Aortic smooth muscle cell (primary cell): Measurements from ENCODE around the gene RNF31. TPM values are rescaled to one million over a fixed set of nuclear protein-coding genes. Genes with fewer than 3 reads are reported as not detected.

Source experiments
- total RNA-seq: library from RNA; depleted of rRNA; stranded (reverse); fragments of >200 nt; gene quantifications from 2 replicates; pipeline ENCODE4 v1.2.3, GENCODE V29; 2014

The RNF31 gene
- 31.8 and 33.7 TPM in 2 replicates for total RNA-seq

GRCh38 chr14:24146978-24147760 lies at the start of gene RNF31:
Gene RNF31 (plus strand): TSS chr14:24147498. CDS start chr14:24147699, 201 bp downstream.

GRCh38 chr14:24114532-24115421 lies 32.5 kb upstream of the RNF31 start, which contains the start of the genes DCAF11 and NRL:
Gene DCAF11 (plus strand): TSS chr14:24114777. CDS start chr14:24115595, 818 bp downstream.
Gene NRL (minus strand): TSS chr14:24114949. CDS start chr14:24082848, 32,101 bp downstream.

GRCh38 chr14:24130380-24130716 lies 16.9 kb upstream of the RNF31 start, which contains the start of gene FITM1:
Gene FITM1 (plus strand): TSS chr14:24130659. CDS start chr14:24131564, 905 bp downstream.

GRCh38 chr14:24135834-24136683 lies 11.2 kb upstream of the RNF31 start, which contains the start of gene PSME1:
Gene PSME1 (plus strand): TSS chr14:24136194. CDS start chr14:24136263, 69 bp downstream.

GRCh38 chr14:24141097-24141880 lies 6.0 kb upstream of the RNF31 start, which contains the start of gene EMC9:
Gene EMC9 (minus strand): TSS chr14:24141591. CDS start chr14:24141304, 287 bp downstream.

GRCh38 chr14:24146453-24146977 lies 783 bp upstream of the RNF31 start, which contains the start of gene PSME2:
Gene PSME2 (minus strand): TSS chr14:24146610. CDS start chr14:24146581, 29 bp downstream.

GRCh38 chr14:24160850-24161804 lies 13.8 kb downstream of the RNF31 start, which contains the start of gene IRF9:
Gene IRF9 (plus strand): TSS chr14:24161265. CDS start chr14:24162145, 880 bp downstream.

GRCh38 chr14:24171422-24172260 lies 24.3 kb downstream of the RNF31 start, which contains the start of gene REC8:
Gene REC8 (plus strand): TSS chr14:24172080. CDS start chr14:24172553, 473 bp downstream.

GRCh38 chr14:24188251-24189058 lies 41.2 kb downstream of the RNF31 start, which contains the start of gene IPO4:
Gene IPO4 (minus strand): TSS chr14:24188816. CDS start chr14:24188787, 29 bp downstream.

GRCh38 chr14:24195186-24196070 lies 48.1 kb downstream of the RNF31 start, which contains the start of gene TM9SF1:
Gene TM9SF1 (minus strand): TSS chr14:24195441. CDS start chr14:24195019, 422 bp downstream.

Other genes with a start within 250 kb of the RNF31 start
- gene DHRS4, start 193.7 kb upstream of the RNF31 start, total RNA-seq, result 37.0 and 52.1 TPM in 2 replicates
- 9.2 and 18.4 TPM in 2 replicates for gene DHRS4L2, start 158.6 kb upstream of the RNF31 start, total RNA-seq
- under 0.01 TPM in 1 of 2 replicates, not detected in the other for gene CARMIL3, start 95.5 kb upstream of the RNF31 start, total RNA-seq
- not detected in 2 replicates for gene CPNE6, start 75.9 kb upstream of the RNF31 start, total RNA-seq
- 8.6 and 10.2 TPM in 2 replicates for gene PCK2, start 53.2 kb upstream of the RNF31 start, total RNA-seq
- gene DCAF11, start 32.7 kb upstream of the RNF31 start, total RNA-seq, result 63.2 and 68.4 TPM in 2 replicates
- gene NRL, start 32.5 kb upstream of the RNF31 start, total RNA-seq, result 0.75 and 0.79 TPM in 2 replicates
- 0.13 and 0.19 TPM in 2 replicates for gene FITM1, start 16.8 kb upstream of the RNF31 start, total RNA-seq
- gene PSME1, start 11.3 kb upstream of the RNF31 start, total RNA-seq, result 97.5 and 122 TPM in 2 replicates
- 19.2 and 29.5 TPM in 2 replicates for gene EMC9, start 5.9 kb upstream of the RNF31 start, total RNA-seq
- gene PSME2, start 888 bp upstream of the RNF31 start, total RNA-seq, result 114 and 116 TPM in 2 replicates
- gene IRF9, start 13.8 kb downstream of the RNF31 start, total RNA-seq, result 102 and 108 TPM in 2 replicates
- gene REC8, start 24.6 kb downstream of the RNF31 start, total RNA-seq, result 0.66 and 1.4 TPM in 2 replicates
- gene IPO4, start 41.3 kb downstream of the RNF31 start, total RNA-seq, result 32.3 and 46.9 TPM in 2 replicates
- gene TM9SF1, start 47.9 kb downstream of the RNF31 start, total RNA-seq, result 52.8 and 58.4 TPM in 2 replicates
- gene TSSK4, start 58.2 kb downstream of the RNF31 start, total RNA-seq, result 0.19 TPM in 1 of 2 replicates, not detected in the other
- gene CHMP4A, start 66.0 kb downstream of the RNF31 start, total RNA-seq, result 25.6 and 31.3 TPM in 2 replicates
- gene MDP1, start 68.6 kb downstream of the RNF31 start, total RNA-seq, result 17.4 and 21.1 TPM in 2 replicates
- 300 and 324 TPM in 2 replicates for gene NEDD8, start 84.9 kb downstream of the RNF31 start, total RNA-seq
- 93.1 and 102 TPM in 2 replicates for gene GMPR2, start 85.4 kb downstream of the RNF31 start, total RNA-seq
- 51.5 and 55.1 TPM in 2 replicates for gene TINF2, start 95.1 kb downstream of the RNF31 start, total RNA-seq
- gene TGM1, start 115.7 kb downstream of the RNF31 start, total RNA-seq, result 0.25 and 0.40 TPM in 2 replicates
- gene RABGGTA, start 124.1 kb downstream of the RNF31 start, total RNA-seq, result 20.0 and 21.7 TPM in 2 replicates
- 14.5 and 20.0 TPM in 2 replicates for gene DHRS1, start 152.3 kb downstream of the RNF31 start, total RNA-seq
- gene NOP9, start 152.4 kb downstream of the RNF31 start, total RNA-seq, result 16.8 and 22.3 TPM in 2 replicates
- gene CIDEB, start 160.5 kb downstream of the RNF31 start, total RNA-seq, result 0.68 and 1.1 TPM in 2 replicates
- 2.0 and 2.6 TPM in 2 replicates for gene LTB4R2, start 162.6 kb downstream of the RNF31 start, total RNA-seq
- gene LTB4R, start 164.0 kb downstream of the RNF31 start, total RNA-seq, result 0.75 and 1.1 TPM in 2 replicates
- 2.6 and 2.9 TPM in 2 replicates for gene ADCY4, start 187.6 kb downstream of the RNF31 start, total RNA-seq
- gene RIPK3, start 192.5 kb downstream of the RNF31 start, total RNA-seq, result 0.19 and 0.40 TPM in 2 replicates
- 32.8 and 34.5 TPM in 2 replicates for gene NFATC4, start 220.7 kb downstream of the RNF31 start, total RNA-seq